ENCODE data around the gene MAGEB4. TPM values are rescaled to one million over a fixed set of nuclear protein-coding genes. Genes with fewer than 3 reads are reported as not detected.
A peak's percentile ranks its signal among the peaks of the same experiment; 100 is the strongest.

MAGEB4 gene
- total RNA-seq, 3 donors from 2014 or later, result 0.15 TPM; not detected in 2

- Histone ChIP-seq H3K36me3 (no peaks in the 10 kb centered on the region), H3K27me3 (no peaks in the 10 kb centered on the region), H3K4me3 (no peak overlapping the region), H3K27ac (no peak overlapping the region), H3K4me1 (no peaks in the 10 kb centered on the region), H3K9me3 (no peaks in the 10 kb centered on the region)
- DNase-seq (ENCODE audit: low spot score in 2 of 2), result no peak
- intact Hi-C loops (cut with DNase I; ENCODE audit: low total_unique reads), result no loop called here
- no peak for TF ChIP-seq CTCF (IDR thresholded peaks at IDR 0.05)
- TF ChIP-seq POLR2AphosphoS5 (IDR thresholded peaks at IDR 0.05), result no peak
- TF ChIP-seq POLR2A (IDR thresholded peaks at IDR 0.05), result no peak
Measured at GRCh38 chrX:30261012-30261411, 19.2 kb downstream of the MAGEB4 start.

DNA sequence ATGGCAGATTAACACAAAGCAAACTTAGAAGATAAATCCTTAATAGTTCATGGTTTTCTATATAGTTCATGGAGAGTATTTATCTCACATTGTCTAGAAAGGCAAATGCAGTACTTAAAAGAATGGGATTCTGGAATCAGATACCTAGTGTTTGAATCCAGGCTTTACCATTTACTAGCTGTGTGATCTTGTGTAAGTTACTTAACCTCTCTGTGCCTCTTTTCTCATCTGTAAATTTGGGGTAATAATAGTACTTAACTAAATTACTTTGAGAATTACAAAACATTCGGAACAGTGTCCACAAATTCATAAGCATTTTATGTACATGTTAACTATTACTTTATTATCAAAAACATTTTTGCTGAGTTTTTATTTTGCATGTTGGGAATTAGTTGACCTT lies 21.0 kb downstream of the MAGEB4 start:
- no peaks in the 10 kb centered on the region for H3K36me3 ChIP-seq
- no peaks in the 10 kb centered on the region for H3K9me3 ChIP-seq
- no peak overlapping the region for H3K27ac ChIP-seq
- H3K27me3 ChIP-seq, result no peaks in the 10 kb centered on the region
- TF ChIP-seq CTCF (IDR thresholded peaks at IDR 0.05) (no peak), POLR2A (IDR thresholded peaks at IDR 0.05) (no peak), POLR2AphosphoS5 (IDR thresholded peaks at IDR 0.05) (no peak)
- H3K4me3 ChIP-seq, result no peak overlapping the region
- intact Hi-C loops (cut with DNase I; ENCODE audit: low total_unique reads), result no loop called here
- DNase-seq (ENCODE audit: low spot score in 2 of 2), result no peak
- H3K4me1 ChIP-seq, result no peaks in the 10 kb centered on the region

- H3K27me3 ChIP-seq, result peaks cover 0 to 13% of the 10 kb centered on the region in 2 donors
- no peaks in the 10 kb centered on the region for H3K36me3 ChIP-seq
- no peak for DNase-seq (ENCODE audit: low spot score in 2 of 2)
- H3K9me3 ChIP-seq, result no peaks in the 10 kb centered on the region
- no peak for TF ChIP-seq POLR2AphosphoS5 (IDR thresholded peaks at IDR 0.05)
- no peak for TF ChIP-seq CTCF (IDR thresholded peaks at IDR 0.05)
- no peak for TF ChIP-seq POLR2A (IDR thresholded peaks at IDR 0.05)
- no peak overlapping the region for H3K4me3 ChIP-seq
- H3K4me1 ChIP-seq, result no peaks in the 10 kb centered on the region
- H3K27ac ChIP-seq, result no peak overlapping the region
- intact Hi-C loops (cut with DNase I; ENCODE audit: low total_unique reads), result no loop called here
Measured at GRCh38 chrX:30270639-30271038, 28.8 kb downstream of the MAGEB4 start.

DNA sequence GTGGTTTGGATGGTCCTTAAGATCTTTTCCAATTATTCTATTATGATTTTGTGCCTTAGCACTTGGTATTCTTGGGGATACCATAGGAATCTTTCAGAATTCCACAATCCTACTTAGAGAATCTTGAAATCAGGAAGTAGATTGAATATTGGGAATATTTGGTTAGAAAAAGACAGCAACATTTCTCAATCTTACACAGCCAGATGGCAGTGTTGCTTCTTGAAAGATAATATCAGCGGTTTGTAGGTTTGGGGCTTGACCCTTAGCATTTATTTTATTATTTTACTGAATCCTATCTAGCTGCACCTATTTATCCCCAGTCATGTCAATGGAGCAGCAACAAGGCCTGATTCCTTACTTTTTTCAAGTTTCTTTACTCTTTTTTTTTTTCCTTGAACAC lies 33.7 kb downstream of the MAGEB4 start:
- no peak overlapping the region for H3K27ac ChIP-seq
- H3K36me3 ChIP-seq, result no peaks in the 10 kb centered on the region
- no peak overlapping the region for H3K4me3 ChIP-seq
- TF ChIP-seq CTCF (IDR thresholded peaks at IDR 0.05), result peak in 1 of 3 donors; percentile 9
- no peak for TF ChIP-seq POLR2AphosphoS5 (IDR thresholded peaks at IDR 0.05)
- no peak for TF ChIP-seq POLR2A (IDR thresholded peaks at IDR 0.05)
- no peaks in the 10 kb centered on the region for H3K9me3 ChIP-seq
- DNase-seq (ENCODE audit: low spot score in 2 of 2), result no peak
- H3K27me3 ChIP-seq, result peaks cover 0 to 13% of the 10 kb centered on the region in 2 donors
- H3K4me1 ChIP-seq, result no peaks in the 10 kb centered on the region
- intact Hi-C loops (cut with DNase I; ENCODE audit: low total_unique reads), result no loop called here

GRCh38 chrX:30278365-30278764 lies 36.6 kb downstream of the MAGEB4 start:
- TF ChIP-seq CTCF (IDR thresholded peaks at IDR 0.05) (no peak), POLR2AphosphoS5 (IDR thresholded peaks at IDR 0.05) (no peak), POLR2A (IDR thresholded peaks at IDR 0.05) (no peak)
- H3K4me1 ChIP-seq, result no peaks in the 10 kb centered on the region
- intact Hi-C loops (cut with DNase I; ENCODE audit: low total_unique reads), result no loop called here
- H3K27me3 ChIP-seq, result peaks cover 0 to 5% of the 10 kb centered on the region in 2 donors
- H3K27ac ChIP-seq, result no peak overlapping the region
- no peaks in the 10 kb centered on the region for H3K36me3 ChIP-seq
- H3K9me3 ChIP-seq, result no peaks in the 10 kb centered on the region
- H3K4me3 ChIP-seq, result no peak overlapping the region
- no peak for DNase-seq (ENCODE audit: low spot score in 2 of 2)

Measured in breast epithelium (tissue), 4 donors.